GM13977 (cell line): ENCODE measurements around the gene MAP3K7.

ENCODE experiments used
- DNase-seq: peaks from one replicate; pipeline ENCODE4 v3.0.0; 2012; ENCODE audit warnings: low spot score
- in situ Hi-C: fragments of 300-500 bp; cut with MboI; formaldehyde crosslinking; loops from one replicate; pipeline ENCODE4 v1.12.0; 2022; ENCODE audit warnings: low sequenced_read_pairs, low pct_unique_long_range_greater_than_20kb, mixed read lengths, inconsistent platforms; ENCODE audit not compliant: unreplicated experiment
- TF ChIP-seq, protein P1 (sequence below): IDR thresholded peaks from 2 replicates; pipeline ENCODE4 v1.5.1; 2012; ENCODE audit warnings: mild to moderate bottlenecking, control low read depth; ENCODE audit not compliant: insufficient read depth; ENCODE audit errors: extremely low read depth, missing control alignments

The MAP3K7 gene

DNA sequence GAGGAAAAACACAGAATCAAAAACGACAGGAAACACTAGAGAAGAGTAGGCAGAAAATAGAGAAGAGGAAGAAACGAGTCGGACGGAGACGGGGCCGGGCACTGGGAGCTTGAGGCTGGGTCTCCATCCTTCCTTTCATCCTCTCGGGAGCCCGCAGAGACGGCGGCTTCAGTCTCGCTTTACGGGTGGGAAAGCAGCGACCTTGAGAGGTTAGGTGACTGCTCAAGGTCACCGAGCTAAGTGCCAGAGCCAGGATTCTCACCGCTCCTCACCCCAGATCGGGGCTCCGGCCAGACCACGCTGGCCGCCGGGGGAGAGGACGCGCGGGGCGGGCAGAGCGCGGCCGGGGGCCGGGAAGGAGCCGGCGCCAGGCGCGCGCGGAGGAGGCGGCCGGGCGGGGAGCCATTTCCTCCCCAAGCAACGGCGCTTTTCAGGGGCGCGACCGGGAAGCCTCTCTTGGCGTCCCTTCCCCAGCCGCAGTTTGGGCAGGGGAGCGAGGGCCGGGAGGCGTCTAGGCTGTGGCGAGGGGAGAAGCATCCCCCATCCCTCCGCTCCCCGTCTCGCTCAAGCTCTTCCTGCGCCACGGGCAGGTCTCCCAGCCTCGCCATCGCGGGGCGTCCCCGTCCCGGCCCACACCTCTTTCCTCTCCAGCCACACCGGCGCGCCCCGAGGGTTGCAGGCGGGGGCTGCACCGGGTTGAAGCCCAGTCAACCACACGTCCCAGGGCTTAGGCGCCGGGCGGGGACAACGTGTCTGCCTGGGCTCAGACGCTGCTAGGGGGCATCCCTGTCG, 24.1 kb upstream of the MAP3K7 start:
- TF ChIP-seq, protein P1, sequence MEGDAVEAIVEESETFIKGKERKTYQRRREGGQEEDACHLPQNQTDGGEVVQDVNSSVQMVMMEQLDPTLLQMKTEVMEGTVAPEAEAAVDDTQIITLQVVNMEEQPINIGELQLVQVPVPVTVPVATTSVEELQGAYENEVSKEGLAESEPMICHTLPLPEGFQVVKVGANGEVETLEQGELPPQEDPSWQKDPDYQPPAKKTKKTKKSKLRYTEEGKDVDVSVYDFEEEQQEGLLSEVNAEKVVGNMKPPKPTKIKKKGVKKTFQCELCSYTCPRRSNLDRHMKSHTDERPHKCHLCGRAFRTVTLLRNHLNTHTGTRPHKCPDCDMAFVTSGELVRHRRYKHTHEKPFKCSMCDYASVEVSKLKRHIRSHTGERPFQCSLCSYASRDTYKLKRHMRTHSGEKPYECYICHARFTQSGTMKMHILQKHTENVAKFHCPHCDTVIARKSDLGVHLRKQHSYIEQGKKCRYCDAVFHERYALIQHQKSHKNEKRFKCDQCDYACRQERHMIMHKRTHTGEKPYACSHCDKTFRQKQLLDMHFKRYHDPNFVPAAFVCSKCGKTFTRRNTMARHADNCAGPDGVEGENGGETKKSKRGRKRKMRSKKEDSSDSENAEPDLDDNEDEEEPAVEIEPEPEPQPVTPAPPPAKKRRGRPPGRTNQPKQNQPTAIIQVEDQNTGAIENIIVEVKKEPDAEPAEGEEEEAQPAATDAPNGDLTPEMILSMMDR, result no peak
- peak; percentile 74 for DNase-seq
- in situ Hi-C loops, result no loop called here

DNA sequence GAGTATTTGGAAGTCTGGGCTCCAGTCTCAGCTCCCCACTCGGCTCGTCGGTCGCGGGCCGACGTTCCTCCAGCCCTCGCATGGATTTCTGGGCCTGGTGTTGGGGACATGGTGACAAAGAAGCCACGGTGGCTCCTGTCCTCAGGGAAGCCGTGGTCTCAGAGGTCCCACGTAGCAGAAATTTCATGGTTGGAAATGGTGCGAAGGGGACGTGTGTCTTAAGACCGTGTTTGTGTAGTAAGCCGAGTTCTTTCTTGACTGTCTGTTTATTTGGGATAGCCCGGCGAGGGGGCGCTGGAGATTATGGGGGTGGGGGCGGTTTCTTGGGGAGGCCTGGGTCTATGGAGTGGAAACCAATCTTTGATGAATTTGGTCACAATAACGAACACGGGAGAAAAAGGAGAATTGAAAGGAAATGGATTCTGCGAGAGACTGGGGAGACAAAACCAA, 23.5 kb upstream of the MAP3K7 start:
- in situ Hi-C loops, result no loop called here
- peak; percentile 39 for DNase-seq
- TF ChIP-seq, protein P1, result no peak

DNA sequence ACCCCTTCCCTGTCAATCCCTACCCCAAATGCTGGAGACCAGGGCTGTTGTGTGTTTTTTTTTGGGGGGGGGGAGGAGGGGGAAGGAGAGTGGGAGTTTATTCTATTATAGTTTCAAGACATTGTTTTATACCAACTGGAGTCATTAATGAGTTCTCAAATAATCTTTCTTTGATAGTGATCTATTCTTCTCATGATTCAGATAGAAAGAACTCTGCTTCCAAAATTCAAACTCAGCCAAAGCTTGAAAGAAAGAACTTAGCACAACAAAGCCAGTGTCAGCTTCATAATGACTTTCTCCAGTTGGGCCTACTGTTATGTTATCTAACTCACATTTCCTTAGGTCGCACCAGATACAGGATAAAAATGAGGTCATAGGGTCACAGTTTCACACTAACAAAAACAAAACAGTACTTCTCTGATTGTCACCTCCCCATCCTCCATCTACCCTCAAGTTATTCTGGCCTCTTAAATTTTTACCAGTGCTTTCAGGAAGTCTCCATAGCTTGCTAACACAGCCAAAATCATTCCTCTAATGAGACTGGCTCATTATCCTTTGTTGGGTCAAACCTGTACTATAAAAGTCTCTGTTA, 19.0 kb upstream of the MAP3K7 start:
- TF ChIP-seq, protein P1, result no peak
- DNase-seq, result no peak
- in situ Hi-C loops, result no loop called here

- TF ChIP-seq, protein P1, result no peak
- in situ Hi-C loops, result no loop called here
- DNase-seq, result no peak
These were observed 17.7 kb upstream of the MAP3K7 start for GRCh38 chr6:90604546-90604945.

DNA sequence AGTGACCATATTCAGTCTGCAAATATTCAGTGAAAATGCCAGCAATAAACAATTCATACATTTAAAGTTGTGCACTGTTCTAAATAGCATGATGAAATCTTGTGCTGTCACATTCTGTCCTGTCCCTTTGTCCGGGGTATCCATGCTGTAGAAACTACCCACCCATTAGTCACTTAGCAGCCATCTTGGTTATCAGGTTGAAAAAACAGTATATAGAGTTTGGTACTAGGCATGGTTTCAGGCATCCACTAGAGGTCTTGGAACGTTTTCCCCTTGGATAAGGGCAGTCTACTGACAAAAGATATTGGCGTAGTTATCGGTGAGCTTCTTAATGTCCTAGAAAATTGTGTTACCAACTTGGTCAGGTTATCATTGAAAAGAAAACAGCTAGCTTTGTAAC, 12.3 kb upstream of the MAP3K7 start:
- DNase-seq, result no peak
- in situ Hi-C loops, result no loop called here
- TF ChIP-seq, protein P1, result no peak

- in situ Hi-C loops, result no loop called here
- no peak for DNase-seq
These were observed 11.5 kb upstream of the MAP3K7 start for GRCh38 chr6:90598192-90598951.

More at GRCh38 chr6:90598192-90598951, 11.5 kb upstream of the MAP3K7 start:
- TF ChIP-seq, protein P1, result no peak
